K562 (cell line): ENCODE results near the gene CCDC9B. TPM values are rescaled to one million over a fixed set of nuclear protein-coding genes. Genes with fewer than 3 reads are reported as not detected.

Source experiments
- ATF6 ChIP-seq: sonication (generic); formaldehyde crosslinking; IDR thresholded peaks from 2 replicates; pipeline ENCODE4 v1.4.0; 2020; ENCODE audit warnings: mild to moderate bottlenecking, missing genetic modification reagents
- BRF1 ChIP-seq: IDR thresholded peaks from 3 replicates; pipeline ENCODE4 v1.6.1; 2011; ENCODE audit warnings: borderline replicate concordance, mild to moderate bottlenecking; ENCODE audit not compliant: insufficient read length; ENCODE audit errors: extremely low read depth
- CBX8 ChIP-seq: fragments of 200-600 bp; sonication (generic); IDR thresholded peaks from 2 replicates; pipeline ENCODE4 v1.6.1; 2012; ENCODE audit warnings: borderline replicate concordance, mixed run types, low read depth, mild to moderate bottlenecking, moderate library complexity, mixed read lengths, low read length, control low read depth, inconsistent platforms; ENCODE audit not compliant: poor library complexity, severe bottlenecking; ENCODE audit errors: extremely low read depth
- CREB3L1 ChIP-seq: fragments of 450-650 bp; IDR thresholded peaks from 2 replicates; pipeline ENCODE4 v1.6.1; 2014; ENCODE audit warnings: low read depth, mild to moderate bottlenecking, moderate library complexity, borderline replicate concordance
- E2F4 ChIP-seq: sonication (generic); formaldehyde crosslinking; IDR thresholded peaks from 2 replicates; pipeline ENCODE4 v1.8.0; 2022; ENCODE audit warnings: mild to moderate bottlenecking, low read depth, missing genetic modification reagents
- IRF9 ChIP-seq: fragments of 450-650 bp; IDR thresholded peaks from 2 replicates; pipeline ENCODE4 v1.6.1; 2016; ENCODE audit warnings: missing biosample characterization, missing genetic modification characterization
- KDM2B ChIP-seq: fragments of 250-450 bp; sonication (Bioruptor Pico); IDR thresholded peaks from 2 replicates; pipeline ENCODE4 v1.8.0; 2021; ENCODE audit warnings: mild to moderate bottlenecking, moderate library complexity
- MEF2D ChIP-seq: conservative IDR thresholded peaks from 2 replicates; pipeline ENCODE4 v1.6.1; 2016; ENCODE audit warnings: low read depth, missing genetic modification characterization, missing compliant biosample characterization
- NFE2 ChIP-seq: IDR thresholded peaks from 2 replicates; pipeline ENCODE4 v1.6.1; 2014; ENCODE audit warnings: antibody characterized with exemption, low read depth
- NUFIP1 ChIP-seq: fragments of 450-650 bp; IDR thresholded peaks from 2 replicates; pipeline ENCODE4 v1.6.1; 2018; ENCODE audit not compliant: partially characterized antibody
- SNIP1 ChIP-seq: fragments of 450-650 bp; IDR thresholded peaks from 2 replicates; pipeline ENCODE4 v1.7.1; 2017; ENCODE audit warnings: low read depth, mild to moderate bottlenecking
- SRSF7 ChIP-seq: fragments of 200-400 bp; formaldehyde crosslinking; optimal IDR thresholded peaks from 2 replicates; pipeline ENCODE3; 2017; ENCODE audit warnings: mild to moderate bottlenecking, low read depth, low read length
- TCF3 ChIP-seq: sonication (generic); formaldehyde crosslinking; IDR thresholded peaks from 2 replicates; pipeline ENCODE4 v1.4.0; 2020; ENCODE audit warnings: mild to moderate bottlenecking, missing genetic modification reagents
- TEAD4 ChIP-seq, 2 experiments: sonication (generic) in 1 of 2; formaldehyde crosslinking in 1 of 2; IDR thresholded peaks; 2 replicates each; pipeline versions ENCODE4 v1.6.1 to v1.8.0; 2012 to 2022; ENCODE audit warnings: borderline replicate concordance in 1 of 2, inconsistent platforms in 1 of 2, low read length in 1 of 2, mild to moderate bottlenecking in 1 of 2, missing genetic modification reagents in 1 of 2
- ZMIZ1 ChIP-seq, 2 experiments: fragments of 150-350 bp in 1 of 2; IDR thresholded peaks; 2 replicates each; pipeline ENCODE4 v1.6.1; 2012 to 2016; ENCODE audit warnings: low read depth in 2 of 2, low read length in 2 of 2, mild to moderate bottlenecking in 1 of 2, moderate library complexity in 1 of 2
- ZNF140 ChIP-seq: fragments of 250-450 bp; sonication (Bioruptor Pico); IDR thresholded peaks from 2 replicates; pipeline ENCODE4 v1.8.0; 2021; ENCODE audit warnings: moderate library complexity, mild to moderate bottlenecking, inconsistent platforms
- ZNF174 ChIP-seq: fragments of 250-450 bp; sonication (Bioruptor Pico); IDR thresholded peaks from 2 replicates; pipeline ENCODE4 v1.4.0; 2020; ENCODE audit warnings: mild to moderate bottlenecking
- ZNF695 ChIP-seq: fragments of 450-650 bp; formaldehyde crosslinking; IDR thresholded peaks from 2 replicates; pipeline ENCODE4 v1.4.0; 2020; ENCODE audit warnings: mild to moderate bottlenecking, moderate library complexity
- ZNF717 ChIP-seq: fragments of 250-450 bp; sonication (Bioruptor Pico); IDR thresholded peaks from 2 replicates; pipeline ENCODE4 v1.5.0; 2021
- polyA plus RNA-seq, 8 experiments: library from polyadenylated mRNA; depleted of rRNA in 4 of 8; stranded (reverse) in 5 of 8; unstranded in 3 of 8; fragments of >200 nt; fragmentation: Nextera tagmentation in 2 of 8; fragmentation: Illumina TruSeq in 1 of 8; extraction: Ambion mirVana in 2 of 8; extraction: Trizol in 1 of 8; gene quantifications; 2 replicates each; pipeline versions ENCODE4 v1.2.1 to v1.2.3, GENCODE V29; 2011 to 2014; ENCODE audit warnings: inconsistent platforms in 1 of 8, missing spikeins in 1 of 8
- total RNA-seq, 7 experiments: library from RNA; depleted of rRNA in 6 of 7; stranded (reverse); fragments of >200 nt in 6 of 7; fragmentation: Illumina TruSeq in 2 of 7; extraction: Trizol in 2 of 7; gene quantifications; 2 replicates each; pipeline versions ENCODE4 v1.2.1 to v1.2.3, GENCODE V29; 2011 to 2021; ENCODE audit warnings: low replicate concordance in 1 of 7

Gene CCDC9B
- total and polyA plus RNA-seq, 9 of the 15 experiments (the other 6 are each of a cell fraction or from before 2014, with no cell fraction given), result 0.01 to 0.47 (median 0.15) TPM; not detected in 1

GRCh38 chr15:40330368-40330836 is 10.3 kb downstream of the CCDC9B start (continued):
- TF ChIP-seq E2F4 (CRISPR knock-in tag), result no peak
- no peak for TF ChIP-seq IRF9
- peak; percentile 94 for TF ChIP-seq TCF3
- TF ChIP-seq BRF1, result no peak
- TF ChIP-seq CBX8, result no peak
- peak; percentile 37; the same call in 1 of the 2 replicates for TF ChIP-seq MEF2D (tag)
- no peak for TF ChIP-seq ZNF695
- TF ChIP-seq SRSF7, result no peak
- TF ChIP-seq KDM2B (CRISPR knock-in tag), result no peak
- peak; percentile 74; the same call in 1 of the 2 replicates for TF ChIP-seq ATF6 (CRISPR knock-in tag)
- TF ChIP-seq CREB3L1, result no peak
- no peak for TF ChIP-seq NUFIP1
- peak; percentile 17; the same call in 1 of the 2 replicates for TF ChIP-seq NFE2
- TF ChIP-seq TEAD4 (IDR thresholded peaks at IDR 0.05; ENCODE audit: low read length), result peak; percentile 83
- no peak for TF ChIP-seq TEAD4 (CRISPR knock-in tag; IDR thresholded peaks at IDR 0.05; ENCODE audit: borderline replicate concordance)
- TF ChIP-seq ZNF717 (CRISPR knock-in tag), result no peak
- TF ChIP-seq ZMIZ1 (IDR thresholded peaks at IDR 0.05; ENCODE audit: low read depth in 2 of 2, low read length in 2 of 2), result 0 out of 4 replicates have a peak, but pooled peaks of 1 of the 2 experiments have one; percentile 16
- no peak for TF ChIP-seq ZNF174 (CRISPR knock-in tag)
- no peak for TF ChIP-seq ZNF140 (CRISPR knock-in tag)
- no peak for TF ChIP-seq SNIP1
